Endodermal cell (in vitro differentiated cells): ENCODE results near the gene ATG101. TPM values are rescaled to one million over a fixed set of nuclear protein-coding genes. Genes with fewer than 3 reads are reported as not detected.

Experiments used
- DNase-seq: peaks from one replicate; pipeline ENCODE4 v3.0.0-alpha.2; 2017
- H3K27ac ChIP-seq: 2 replicates; pipeline ENCODE4 v1.5.1; 2013; ENCODE audit warnings: mild to moderate bottlenecking, low read depth, low read length, moderate library complexity
- H3K27me3 ChIP-seq: 2 replicates; pipeline ENCODE4 v1.6.1; 2013; ENCODE audit warnings: mild to moderate bottlenecking, low read length, moderate library complexity; ENCODE audit not compliant: insufficient read depth, control insufficient read depth, poor library complexity, severe bottlenecking
- H3K36me3 ChIP-seq: 2 replicates; pipeline ENCODE4 v1.7.0; 2013; ENCODE audit warnings: mild to moderate bottlenecking, low read length, moderate library complexity; ENCODE audit not compliant: control insufficient read depth, insufficient read depth
- H3K4me1 ChIP-seq: one replicate; pipeline ENCODE4 v1.7.0; 2013; ENCODE audit warnings: low read length; ENCODE audit not compliant: control insufficient read depth, insufficient read depth
- H3K4me3 ChIP-seq: 2 replicates; pipeline ENCODE4 v1.5.1; 2013; ENCODE audit warnings: mild to moderate bottlenecking, low read length, moderate library complexity
- H3K9ac ChIP-seq: 2 replicates; pipeline ENCODE4 v1.6.1; 2013; ENCODE audit warnings: mild to moderate bottlenecking, low read length, moderate library complexity; ENCODE audit not compliant: poor library complexity, severe bottlenecking; ENCODE audit errors: extremely low read depth
- H3K9me3 ChIP-seq: 2 replicates; pipeline ENCODE4 v1.6.1; 2013; ENCODE audit warnings: mild to moderate bottlenecking, low read length, moderate library complexity; ENCODE audit not compliant: control insufficient read depth
- H3K27ac Mint-ChIP-seq: 2 replicates; pipeline ENCODE4 v1.8.0; 2020; ENCODE audit warnings: mixed read lengths
- H3K27me3 Mint-ChIP-seq: 2 replicates; pipeline ENCODE4 v1.8.0; 2021; ENCODE audit warnings: mild to moderate bottlenecking, mixed read lengths; ENCODE audit not compliant: insufficient read depth
- H3K36me3 Mint-ChIP-seq: 2 replicates; pipeline ENCODE4 v1.8.0; 2020; ENCODE audit warnings: low read depth, mixed read lengths
- H3K4me1 Mint-ChIP-seq: 2 replicates; pipeline ENCODE4 v1.8.0; 2020; ENCODE audit warnings: mixed read lengths
- H3K4me3 Mint-ChIP-seq: 2 replicates; pipeline ENCODE4 v1.8.0; 2020; ENCODE audit warnings: mild to moderate bottlenecking, moderate library complexity, mixed read lengths
- H3K9me3 Mint-ChIP-seq: 2 replicates; pipeline ENCODE4 v1.8.0; 2020; ENCODE audit warnings: mild to moderate bottlenecking, mixed read lengths
- CTCF ChIP-seq: fragments of 200-600 bp; sonication (generic); conservative IDR thresholded peaks from 2 replicates; pipeline ENCODE4 v1.5.0; 2021; ENCODE audit warnings: antibody characterized with exemption, mild to moderate bottlenecking
- WGBS, 2 experiments: methylation state at CpG; one replicate each; pipeline versions ENCODE4 v1.1.5 to v1.1.7; 2013; ENCODE audit warnings: missing lambda C conversion rate in 2 of 2, mixed read lengths in 1 of 2; ENCODE audit not compliant: insufficient coverage in 1 of 2, insufficient read length in 1 of 2; 5-methylcytosine and 5-hydroxymethylcytosine counted together
- total RNA-seq, 2 donors: library from RNA; stranded (reverse); fragmentation: NEBNext Ultra II Directional in 1 of 2; extraction: Animal tissue kit (Norgen Biotek cat#: 25700) in 1 of 2; gene quantifications; 2 replicates in 1 of 2; 3 replicates in 1 of 2; pipeline ENCODE4 v1.2.1, GENCODE V29; 2021

The ATG101 gene
- total RNA-seq, 2 donors from 2014 or later = 32.1 TPM

GRCh38 chr12:52082026-52082668 is 12.4 kb downstream of the ATG101 start:
- peak; percentile 75 for DNase-seq
- no peak for TF ChIP-seq CTCF
- peaks cover 13% of the 10 kb centered on the region for H3K4me1 Mint-ChIP-seq
- 71 to 79% methylated on average over 4 to 13 of the region's 13 CpGs for WGBS, 2 experiments
- peak overlapping the region; percentile 67 for H3K27ac Mint-ChIP-seq
- no peak overlapping the region for H3K4me3 ChIP-seq
- no peaks in the 10 kb centered on the region for H3K27me3 ChIP-seq
- H3K4me1 ChIP-seq = no peaks in the 10 kb centered on the region
- H3K36me3 Mint-ChIP-seq = peaks cover 11% of the 10 kb centered on the region
- no peak overlapping the region for H3K27ac ChIP-seq
- H3K4me3 Mint-ChIP-seq = no peak overlapping the region
- H3K9me3 Mint-ChIP-seq = no peaks in the 10 kb centered on the region
- no peaks in the 10 kb centered on the region for H3K9me3 ChIP-seq
- H3K27me3 Mint-ChIP-seq = peaks cover 2% of the 10 kb centered on the region
- H3K36me3 ChIP-seq = peaks cover 16% of the 10 kb centered on the region
- no peak overlapping the region for H3K9ac ChIP-seq

- H3K4me3 ChIP-seq = no peak overlapping the region
- WGBS, 2 experiments = 88 to 93% methylated on average over 3 to 4 of the region's 4 CpGs
- TF ChIP-seq CTCF = no peak
- H3K36me3 ChIP-seq = peaks cover 16% of the 10 kb centered on the region
- Mint-ChIP-seq H3K4me3 (no peak overlapping the region), H3K4me1 (peaks cover 13% of the 10 kb centered on the region), H3K27ac (no peak overlapping the region), H3K9me3 (no peaks in the 10 kb centered on the region), H3K27me3 (peaks cover 2% of the 10 kb centered on the region), H3K36me3 (peaks cover 8% of the 10 kb centered on the region)
- H3K27me3 ChIP-seq = no peaks in the 10 kb centered on the region
- no peaks in the 10 kb centered on the region for H3K4me1 ChIP-seq
- H3K9ac ChIP-seq = no peak overlapping the region
- DNase-seq = no peak
- no peak overlapping the region for H3K27ac ChIP-seq
- no peaks in the 10 kb centered on the region for H3K9me3 ChIP-seq
These were observed 12.8 kb downstream of the ATG101 start for GRCh38 chr12:52082669-52082987.

GRCh38 chr12:52082988-52083637 is 13.3 kb downstream of the ATG101 start:
- H3K27ac Mint-ChIP-seq = no peak overlapping the region
- no peaks in the 10 kb centered on the region for H3K9me3 ChIP-seq
- H3K4me3 Mint-ChIP-seq = no peak overlapping the region
- peaks cover 11% of the 10 kb centered on the region for H3K36me3 ChIP-seq
- H3K4me1 ChIP-seq = no peaks in the 10 kb centered on the region
- H3K27me3 ChIP-seq = no peaks in the 10 kb centered on the region
- peaks cover 13% of the 10 kb centered on the region for H3K4me1 Mint-ChIP-seq
- H3K9ac ChIP-seq = no peak overlapping the region
- peaks cover 3% of the 10 kb centered on the region for H3K36me3 Mint-ChIP-seq
- H3K4me3 ChIP-seq = no peak overlapping the region
- H3K9me3 Mint-ChIP-seq = no peaks in the 10 kb centered on the region
- TF ChIP-seq CTCF = peak; percentile 97
- no peak overlapping the region for H3K27ac ChIP-seq
- H3K27me3 Mint-ChIP-seq = peaks cover 3% of the 10 kb centered on the region
- peak; percentile 93 for DNase-seq
- 52 to 83% methylated on average over 6 to 11 of the region's 11 CpGs for WGBS, 2 experiments
